GM12801 (cell line): ENCODE results near the gene FBLL1.

Experiments
- TF ChIP-seq, protein P1 (sequence below): IDR thresholded peaks from one replicate; pipeline ENCODE4 v1.5.1; 2011; ENCODE audit warnings: control low read depth; ENCODE audit not compliant: insufficient read length; ENCODE audit errors: extremely low read depth

The FBLL1 gene

DNA sequence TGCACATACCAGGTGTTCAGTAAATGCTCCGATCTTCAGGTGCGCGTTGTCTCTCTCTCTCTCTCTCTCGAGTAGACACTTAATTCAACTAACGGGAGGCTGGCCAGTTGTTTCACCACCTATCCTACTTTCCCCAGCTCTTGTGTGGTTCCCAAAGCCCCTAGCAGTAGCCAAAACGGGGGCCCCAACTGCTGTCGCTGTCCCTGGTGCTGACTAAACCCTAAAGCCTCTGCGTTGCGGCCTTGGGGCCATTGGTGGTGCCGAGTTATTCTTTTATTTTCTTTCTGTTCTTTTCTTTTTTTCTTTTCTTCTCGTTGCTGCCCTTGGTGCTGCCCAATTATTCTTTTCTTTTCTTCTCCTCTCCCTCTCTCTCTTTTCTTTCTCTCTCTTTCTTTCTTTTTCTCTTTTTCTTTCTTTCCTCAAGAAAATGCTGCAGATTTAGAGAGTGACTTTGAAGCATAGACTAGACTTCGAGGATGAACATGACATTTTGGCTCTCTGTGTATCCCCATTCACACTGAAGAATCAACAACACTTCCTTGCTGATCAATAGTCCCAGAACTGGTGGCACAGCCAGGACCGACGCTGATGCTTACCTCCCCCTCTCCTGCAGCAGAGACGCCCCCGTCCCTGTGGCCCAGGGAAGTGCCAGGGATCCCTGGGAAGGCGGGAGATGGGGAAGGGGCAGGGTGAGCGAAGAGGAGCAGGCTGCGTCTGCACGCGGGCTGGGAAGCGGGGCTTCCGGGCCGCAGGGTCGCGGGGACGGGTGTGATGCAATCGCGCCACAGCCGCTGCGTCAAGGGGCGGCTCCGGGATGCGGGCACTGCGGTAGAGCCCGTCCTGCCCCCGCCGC, at the start of gene FBLL1:
Gene FBLL1, plus strand, starts transcription at position 785 of the 853 bp plus-strand sequence. CDS start 200 bp downstream, outside the sequence.
- TF ChIP-seq, protein P1, sequence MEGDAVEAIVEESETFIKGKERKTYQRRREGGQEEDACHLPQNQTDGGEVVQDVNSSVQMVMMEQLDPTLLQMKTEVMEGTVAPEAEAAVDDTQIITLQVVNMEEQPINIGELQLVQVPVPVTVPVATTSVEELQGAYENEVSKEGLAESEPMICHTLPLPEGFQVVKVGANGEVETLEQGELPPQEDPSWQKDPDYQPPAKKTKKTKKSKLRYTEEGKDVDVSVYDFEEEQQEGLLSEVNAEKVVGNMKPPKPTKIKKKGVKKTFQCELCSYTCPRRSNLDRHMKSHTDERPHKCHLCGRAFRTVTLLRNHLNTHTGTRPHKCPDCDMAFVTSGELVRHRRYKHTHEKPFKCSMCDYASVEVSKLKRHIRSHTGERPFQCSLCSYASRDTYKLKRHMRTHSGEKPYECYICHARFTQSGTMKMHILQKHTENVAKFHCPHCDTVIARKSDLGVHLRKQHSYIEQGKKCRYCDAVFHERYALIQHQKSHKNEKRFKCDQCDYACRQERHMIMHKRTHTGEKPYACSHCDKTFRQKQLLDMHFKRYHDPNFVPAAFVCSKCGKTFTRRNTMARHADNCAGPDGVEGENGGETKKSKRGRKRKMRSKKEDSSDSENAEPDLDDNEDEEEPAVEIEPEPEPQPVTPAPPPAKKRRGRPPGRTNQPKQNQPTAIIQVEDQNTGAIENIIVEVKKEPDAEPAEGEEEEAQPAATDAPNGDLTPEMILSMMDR = no peak

DNA sequence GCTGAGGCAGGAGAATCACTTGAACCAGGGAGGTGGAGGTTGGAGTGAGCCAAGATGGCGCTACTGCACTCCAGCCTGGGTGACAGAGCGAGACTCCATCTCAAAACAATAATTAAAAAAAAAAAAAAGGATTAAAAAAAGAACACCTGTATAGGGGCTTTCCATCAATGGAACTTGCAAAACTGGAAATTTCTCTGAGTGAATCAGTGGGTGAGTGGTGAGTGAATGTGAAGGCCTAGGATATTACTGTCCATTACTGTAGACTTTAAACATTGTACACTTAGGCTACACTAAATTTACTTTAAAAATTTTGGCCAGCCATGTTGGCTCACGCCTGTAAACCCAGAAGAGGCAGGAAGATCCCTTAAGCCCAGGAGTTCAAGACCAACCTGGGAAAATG, 48.5 kb upstream of the FBLL1 start:
- TF ChIP-seq, protein P1 = no peak

DNA sequence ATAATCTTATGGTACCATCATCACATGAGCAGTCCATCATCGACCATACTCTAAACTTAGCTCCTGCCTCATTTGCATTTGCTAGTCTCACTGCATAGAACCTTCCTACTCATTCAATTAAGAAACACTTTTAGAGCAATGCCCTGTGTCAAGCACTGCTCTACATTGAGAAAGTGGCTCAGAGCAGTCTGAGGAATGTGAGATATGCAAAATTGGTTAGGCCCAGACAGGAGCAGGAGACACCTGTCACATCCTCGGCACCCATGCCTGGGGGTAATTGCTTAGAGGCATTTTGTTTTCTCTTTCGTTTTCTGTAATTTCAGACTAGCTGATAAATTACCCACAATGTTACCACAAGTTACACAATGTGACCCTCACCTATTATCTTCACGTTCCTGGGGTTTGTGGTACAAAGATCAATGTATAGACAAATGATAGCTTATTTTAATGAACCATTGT, 47.7 kb upstream of the FBLL1 start:
- TF ChIP-seq, protein P1 = no peak

DNA sequence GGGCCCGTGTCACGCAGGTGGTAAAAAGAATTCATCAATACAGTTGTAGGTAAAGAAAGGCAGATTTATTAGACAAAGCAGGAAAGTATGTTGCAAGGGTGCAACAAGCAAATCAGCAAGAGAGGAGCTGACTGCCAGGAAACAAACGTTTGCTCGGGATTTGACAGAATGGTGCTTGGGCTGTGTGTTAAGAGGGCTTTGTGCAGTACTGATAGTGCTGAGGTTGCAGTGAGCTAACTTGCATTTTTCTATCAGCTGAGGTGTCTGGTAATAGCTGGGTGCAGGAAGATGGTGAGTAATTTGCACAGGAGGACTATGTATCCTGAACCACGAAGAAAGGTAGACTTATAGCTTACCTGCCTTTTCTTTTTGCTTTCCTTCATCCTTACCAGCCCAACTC, 46.7 kb upstream of the FBLL1 start:
- TF ChIP-seq, protein P1 = no peak

DNA sequence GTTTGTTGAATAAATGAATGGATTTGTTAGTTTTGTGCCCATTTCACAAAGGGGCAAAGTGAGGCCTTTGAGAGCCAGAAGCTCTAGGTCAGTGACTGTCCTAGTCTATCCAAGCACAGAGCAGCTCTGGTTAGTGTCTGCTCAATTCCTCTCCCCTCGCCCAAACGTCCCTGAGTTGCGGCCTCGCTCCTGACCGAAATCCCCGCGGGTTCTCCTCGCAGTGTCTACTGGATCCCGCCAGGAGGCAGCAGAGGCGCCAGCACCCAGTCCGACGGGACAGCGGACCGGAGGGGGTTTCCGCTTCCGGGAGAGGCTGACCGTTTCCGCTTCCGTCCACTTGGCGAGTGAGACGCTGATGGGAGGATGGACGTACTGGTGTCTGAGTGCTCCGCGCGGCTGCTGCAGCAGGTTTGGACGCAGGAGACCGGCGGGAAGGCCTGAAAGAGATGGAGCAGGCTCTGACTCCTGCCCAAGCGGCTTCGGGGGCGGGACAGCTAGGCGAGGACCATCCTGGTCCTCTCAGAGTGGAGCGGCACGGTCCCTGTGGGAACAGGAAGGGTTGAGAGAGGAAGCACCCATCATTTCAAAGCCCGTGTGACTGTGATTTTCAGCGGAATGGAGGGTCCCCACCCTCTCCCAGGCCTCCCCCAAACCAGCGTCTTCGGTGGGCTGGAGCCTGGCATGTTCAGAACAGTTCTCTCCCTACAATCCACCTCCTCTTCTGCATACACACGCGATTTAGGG, 42.8 kb upstream of the FBLL1 start, which contains the start of gene RARS1:
Gene RARS1, plus strand, starts transcription at position 336 of the 744 bp plus-strand sequence. Its CDS starts 28 bp downstream, at position 364.
- TF ChIP-seq, protein P1 = peak; percentile 9

DNA sequence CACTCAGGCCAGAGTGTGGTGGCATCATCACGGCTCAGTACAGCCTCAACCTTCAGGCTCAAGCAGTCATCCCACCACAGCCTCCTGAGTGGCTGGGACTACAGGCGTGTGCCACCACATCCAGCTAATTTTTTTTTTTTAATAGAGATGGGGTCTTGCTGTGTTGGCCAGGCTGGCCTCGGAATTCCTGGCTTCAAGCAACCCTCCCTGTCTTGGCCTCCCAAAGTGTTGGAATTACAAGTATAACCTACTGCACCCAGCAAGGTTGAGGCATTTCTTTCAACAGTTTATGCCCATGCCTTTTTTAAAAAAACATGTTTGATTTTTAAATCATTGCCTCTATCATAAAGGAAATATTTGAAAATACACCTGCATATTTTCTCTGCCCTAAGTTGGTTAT, 40.0 kb upstream of the FBLL1 start:
- TF ChIP-seq, protein P1 = no peak

DNA sequence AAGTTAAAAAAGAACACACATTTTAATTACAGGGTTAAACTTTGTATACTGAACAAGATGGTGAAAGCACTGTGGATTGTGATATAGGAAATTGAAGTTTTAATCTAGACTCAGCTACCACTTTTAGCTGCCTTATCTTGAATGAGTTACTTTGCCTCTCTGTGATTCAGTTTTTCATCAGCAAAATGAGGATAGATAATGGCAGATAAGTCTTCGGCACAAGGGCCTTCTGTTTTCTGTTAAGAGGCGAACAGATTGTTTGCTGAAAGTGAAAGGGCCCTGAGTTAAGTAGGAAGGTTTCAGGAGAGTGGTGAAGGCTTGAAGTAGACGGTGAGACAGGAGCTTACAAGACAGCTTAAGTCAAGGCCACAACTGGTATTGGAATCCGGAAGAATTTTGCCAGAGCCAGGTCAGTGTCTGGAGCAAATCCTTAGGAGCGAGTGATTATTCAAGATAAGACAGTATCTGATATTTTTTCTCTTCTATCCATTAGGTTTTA, 35.0 kb upstream of the FBLL1 start:
- TF ChIP-seq, protein P1 = no peak
